Occipital lobe (tissue), 1 donor: Measurements from ENCODE around the gene WRAP73. TPM values are rescaled to one million over a fixed set of nuclear protein-coding genes. Genes with fewer than 3 reads are reported as not detected.

Experiments used
- total RNA-seq: library from RNA; depleted of rRNA; stranded (reverse); fragments of >200 nt; gene quantifications from one replicate; pipeline ENCODE4 v1.2.3, GENCODE V29; 2014

The WRAP73 gene
- total RNA-seq, 1 donor from 2014 or later = 10.8 TPM

Other genes starting within 250 kb of the WRAP73 start
- gene ARHGEF16, start 195.4 kb downstream of the WRAP73 start, total RNA-seq = 0.16 TPM
- gene MEGF6, start 38.6 kb downstream of the WRAP73 start, total RNA-seq = 6.4 TPM
- 19.0 TPM for gene TPRG1L, start 25.1 kb downstream of the WRAP73 start, total RNA-seq
- gene TP73, start 2.4 kb upstream of the WRAP73 start, total RNA-seq = 0.16 TPM
- not detected for gene CCDC27, start 102.3 kb upstream of the WRAP73 start, total RNA-seq
- gene SMIM1, start 122.6 kb upstream of the WRAP73 start, total RNA-seq = 2.0 TPM
- 31.4 TPM for gene LRRC47, start 146.4 kb upstream of the WRAP73 start, total RNA-seq
- 16.7 TPM for gene CEP104, start 207.1 kb upstream of the WRAP73 start, total RNA-seq
- 12.6 TPM for gene DFFB, start 207.4 kb upstream of the WRAP73 start, total RNA-seq